SK-MEL-5 (cell line): ENCODE measurements around the gene CDKN2AIP. TPM values are rescaled to one million over a fixed set of nuclear protein-coding genes. Genes with fewer than 3 reads are reported as not detected.
"Not testable (repeated sequence)": the region's sequence is repeated elsewhere in the genome, so short reads cannot be mapped to it uniquely, and the experiment has no call there.

ENCODE experiments used
- DNase-seq: peaks from one replicate; pipeline ENCODE4 v3.0.0-alpha.2; 2016; ENCODE audit warnings: low read depth, low spot score
- in situ Hi-C: cut with HindIII; loops from 2 replicates; pipeline ENCODE4 v1.10.0; 2016; ENCODE audit warnings: low sequenced_read_pairs, high pct_unique_total_duplicates, low pct_unique_long_range_greater_than_20kb
- total RNA-seq: library from RNA; depleted of rRNA; stranded (reverse); fragments of >200 nt; shearing (Covaris generic); gene quantifications from 2 replicates; pipeline ENCODE4 v1.2.3, GENCODE V29; 2014

CDKN2AIP gene
- total RNA-seq, 1 experiment from 2014 or later: 15.6 TPM

DNA sequence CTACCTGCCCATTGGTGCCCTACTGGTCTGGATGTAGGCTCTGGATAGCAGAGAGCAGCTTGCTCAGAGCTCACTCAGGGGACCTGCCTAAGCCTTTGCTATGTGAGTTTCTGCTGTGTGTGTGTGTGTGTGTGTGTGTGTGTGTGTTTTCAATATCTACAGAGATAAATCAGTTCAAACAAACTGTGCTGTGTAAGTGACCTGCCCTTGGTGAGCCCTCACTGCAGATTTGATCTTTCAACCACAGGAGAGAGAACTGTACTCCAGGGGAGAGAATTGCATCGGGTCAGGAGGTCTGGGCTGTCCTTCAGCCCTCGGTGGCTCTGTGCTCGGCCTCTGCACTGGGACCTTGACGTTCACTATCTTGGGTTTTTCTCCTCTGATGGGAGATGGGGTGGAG, 35.0 kb upstream of the CDKN2AIP start:
- no peak for DNase-seq
- in situ Hi-C loops: no loop called here

DNA sequence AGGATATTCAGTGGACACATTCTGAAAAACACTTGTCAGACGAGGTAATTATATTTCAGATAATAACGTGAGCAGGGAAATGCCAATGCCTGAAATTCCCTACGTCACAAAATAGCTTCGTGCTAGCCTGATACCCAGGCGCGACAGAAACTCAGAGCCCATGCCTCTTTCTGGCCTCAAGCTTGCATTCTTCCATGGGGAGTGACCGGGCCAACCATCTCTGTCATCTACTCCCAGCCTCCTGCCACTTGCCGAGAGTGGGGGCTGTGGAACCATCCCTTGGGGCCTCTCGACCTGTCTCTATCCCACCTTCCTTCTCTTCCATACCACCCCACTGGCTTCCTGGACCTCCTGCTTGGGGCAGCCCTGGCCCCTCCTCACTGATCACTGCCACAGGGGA, 34.5 kb upstream of the CDKN2AIP start:
- in situ Hi-C loops: no loop called here
- DNase-seq: no peak

DNA sequence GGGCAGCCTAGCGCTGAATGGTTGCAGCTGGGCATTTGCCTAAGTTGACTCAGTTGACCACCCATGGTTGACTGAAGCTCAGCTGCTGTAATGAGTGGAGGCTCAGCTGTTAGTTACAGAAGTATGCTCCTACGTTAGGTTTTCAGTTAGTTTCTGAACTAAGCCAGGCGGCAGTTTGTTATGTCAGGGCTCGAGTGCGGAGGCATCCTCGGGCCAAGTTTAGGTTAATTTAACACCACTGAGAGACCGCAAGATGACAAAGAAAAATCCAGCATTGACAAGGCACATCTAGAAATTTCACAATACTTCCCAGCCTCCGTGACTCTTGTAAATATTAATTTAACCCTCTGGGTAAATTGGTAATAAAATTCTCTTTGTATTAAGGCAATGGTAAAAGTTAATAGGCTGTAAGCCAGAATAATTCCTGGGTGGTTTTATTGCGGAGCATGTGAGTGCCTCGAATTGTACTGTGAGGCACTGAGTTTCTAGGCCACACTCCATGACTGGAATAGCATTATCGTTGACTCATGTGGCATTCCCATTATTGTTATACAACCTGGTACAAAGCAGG, 33.1 kb upstream of the CDKN2AIP start:
- in situ Hi-C loops: no loop called here
- no peak for DNase-seq

DNA sequence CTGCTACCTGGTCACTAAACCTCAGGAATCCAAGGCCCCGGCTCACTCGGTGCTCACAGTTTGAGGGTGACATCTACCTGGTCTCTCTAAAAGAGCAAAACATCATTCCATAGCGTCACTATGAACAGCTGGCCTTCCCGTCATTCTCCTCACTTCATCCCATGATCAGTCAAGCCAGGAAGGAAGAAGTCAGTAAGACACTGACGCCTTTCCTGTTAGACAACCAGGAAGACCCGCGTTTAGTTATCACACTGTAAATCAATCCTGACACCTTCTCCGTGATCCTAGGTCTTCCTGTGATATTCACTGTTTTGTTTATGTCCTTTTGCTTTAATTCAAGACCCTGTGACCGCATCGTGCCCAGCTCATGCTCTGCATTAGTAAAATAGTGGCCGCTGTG, 31.6 kb upstream of the CDKN2AIP start:
- DNase-seq: no peak
- in situ Hi-C loops: no loop called here

DNA sequence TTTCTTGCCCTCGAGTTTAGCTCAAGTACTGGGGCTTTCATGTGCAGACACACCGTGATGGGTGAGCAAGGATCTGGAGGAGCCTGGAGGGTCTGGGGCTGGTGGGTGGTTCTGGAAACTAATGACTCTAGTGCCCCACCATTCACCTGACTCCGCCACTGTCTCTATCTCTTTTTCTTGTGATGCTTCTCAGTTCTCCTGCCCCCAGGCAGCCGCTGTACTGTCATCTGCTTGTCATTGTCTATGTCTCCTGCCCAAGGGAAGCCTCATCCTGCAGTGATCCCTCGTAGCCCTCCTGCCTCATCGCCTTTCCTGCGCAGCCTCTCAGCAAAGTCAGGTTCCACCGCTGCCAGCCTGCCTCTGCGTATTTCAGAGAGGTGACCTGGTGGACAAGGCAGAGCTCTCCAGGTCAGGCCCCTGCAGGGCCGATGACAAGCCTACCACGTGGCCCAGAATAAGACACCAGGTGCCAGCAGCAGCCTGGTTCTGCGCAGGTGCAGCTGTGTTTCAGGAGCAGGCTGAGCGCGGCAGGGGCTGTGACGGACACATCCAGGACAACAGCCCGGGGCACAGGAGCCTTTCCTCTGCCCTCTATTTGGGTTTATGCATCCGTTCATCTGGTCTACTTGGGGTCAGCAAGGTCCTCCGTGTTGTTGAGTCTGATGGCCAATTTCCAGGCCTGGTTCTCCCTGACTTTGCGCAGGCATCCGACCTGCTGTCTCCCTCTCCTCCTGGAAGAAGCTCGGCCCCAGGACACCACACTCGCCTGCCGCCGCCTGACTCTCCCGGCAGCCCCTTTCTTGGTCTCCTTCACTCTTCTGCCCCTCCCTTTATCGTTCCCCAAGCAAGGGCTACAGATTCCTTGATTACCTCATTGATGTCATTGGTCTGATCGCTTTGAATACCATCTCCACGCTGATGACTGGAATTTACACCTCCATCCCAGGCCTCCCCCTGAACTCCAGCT, 30.9 kb upstream of the CDKN2AIP start:
- no peak for DNase-seq
- in situ Hi-C loops: no loop called here

DNA sequence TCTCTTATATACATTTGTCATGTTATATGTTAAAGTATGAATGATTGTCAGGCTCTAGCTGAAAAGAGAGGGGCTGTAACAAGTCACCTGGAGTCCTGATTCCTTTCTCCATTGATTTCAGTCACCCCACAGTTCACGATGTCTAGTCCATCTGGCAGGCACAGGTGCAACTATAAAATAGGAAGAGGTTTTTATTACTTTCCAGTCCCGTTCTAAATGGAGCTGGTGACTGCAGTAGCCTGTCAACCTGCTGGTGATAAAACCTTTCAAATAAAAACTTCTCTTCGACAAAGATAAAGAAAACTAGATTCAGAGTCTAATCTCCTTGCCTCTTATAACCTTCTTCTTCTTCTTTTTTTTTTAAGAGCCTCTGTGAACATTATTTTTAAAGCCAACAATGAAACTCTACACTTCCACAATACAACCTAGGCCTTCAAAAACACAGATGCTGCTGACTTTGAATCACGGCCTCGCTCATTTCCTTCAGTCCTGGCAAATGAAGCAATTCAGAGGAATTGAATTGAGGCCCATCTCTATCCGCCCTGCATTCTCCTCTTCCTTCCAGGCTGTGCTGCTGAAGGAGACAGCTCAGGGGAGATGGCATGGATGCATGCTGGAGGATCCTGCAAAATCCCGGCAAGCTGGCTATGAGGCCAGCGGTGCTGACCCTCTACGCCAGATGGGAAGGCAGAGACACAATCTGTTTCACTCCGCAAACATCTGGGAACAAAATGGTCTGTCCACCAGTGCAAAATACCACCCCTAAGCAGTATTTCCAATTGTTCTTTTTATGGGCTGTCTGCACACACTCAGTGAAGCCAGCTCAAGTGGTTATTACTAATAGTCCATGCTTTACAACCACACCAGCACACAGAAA, 27.3 kb upstream of the CDKN2AIP start:
- no peak for DNase-seq
- in situ Hi-C loops: no loop called here

DNA sequence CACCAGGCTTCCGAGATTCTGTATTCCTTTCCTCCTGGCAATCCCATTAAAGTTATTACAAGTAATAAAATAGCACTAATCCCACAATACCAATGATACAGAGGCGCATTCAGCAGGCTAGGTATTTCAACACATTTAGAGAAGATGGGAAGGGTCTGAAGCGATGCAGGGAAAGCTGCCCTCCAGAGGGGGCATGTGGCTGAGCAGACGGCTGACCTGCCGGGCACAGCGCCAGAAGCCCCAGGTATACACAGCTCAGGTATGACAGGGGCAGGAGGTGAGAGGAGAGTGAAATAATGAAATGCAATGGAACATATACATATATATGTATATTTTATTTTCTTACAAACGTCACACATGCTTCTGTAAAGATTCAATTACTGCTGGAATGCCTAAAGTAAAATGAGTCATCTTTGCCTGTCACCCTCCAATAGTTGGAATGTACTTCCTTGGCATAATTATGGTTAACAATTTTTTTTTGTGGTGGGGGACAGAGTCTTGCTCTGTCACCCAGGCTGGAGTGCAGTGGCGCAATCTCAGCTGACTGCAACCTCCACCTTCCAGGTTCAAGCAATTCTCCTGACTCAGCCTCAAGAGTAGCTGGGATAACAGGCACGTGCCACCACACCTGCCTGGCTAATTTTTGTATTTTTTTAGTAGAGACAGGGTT, 21.3 kb upstream of the CDKN2AIP start:
- DNase-seq: no peak
- in situ Hi-C loops: no loop called here

DNA sequence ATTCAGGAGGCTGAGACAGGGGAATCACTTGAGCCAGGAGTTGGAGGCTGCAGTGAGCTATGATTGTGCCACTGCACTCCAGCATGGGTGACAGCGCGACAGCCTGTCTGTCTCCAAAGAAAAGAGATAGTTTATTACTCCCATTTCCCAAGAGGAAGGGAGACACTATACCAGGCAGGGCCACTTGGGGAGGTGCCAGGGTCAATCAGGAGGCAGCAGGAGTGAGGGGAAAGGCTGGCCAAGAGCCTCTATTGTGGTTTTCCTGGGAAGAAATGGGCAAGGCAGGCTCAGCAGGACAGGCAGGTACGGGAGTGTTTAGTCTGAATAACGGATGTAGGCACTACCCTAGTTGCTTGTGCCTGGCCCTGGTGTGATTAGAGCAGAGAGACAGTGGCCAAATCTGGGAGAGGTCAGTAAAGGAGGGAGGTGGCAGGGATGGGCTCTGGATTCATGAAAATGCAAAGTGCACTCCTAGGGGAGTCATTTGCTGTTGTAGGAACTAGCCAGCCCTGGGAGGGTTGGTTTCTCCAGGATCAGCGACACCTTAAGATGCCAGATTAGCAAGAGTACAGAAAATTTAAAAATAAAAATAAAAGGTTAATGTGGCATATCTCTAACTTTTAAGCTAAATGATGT, 20.2 kb upstream of the CDKN2AIP start:
- no peak for DNase-seq
- in situ Hi-C loops: no loop called here

DNA sequence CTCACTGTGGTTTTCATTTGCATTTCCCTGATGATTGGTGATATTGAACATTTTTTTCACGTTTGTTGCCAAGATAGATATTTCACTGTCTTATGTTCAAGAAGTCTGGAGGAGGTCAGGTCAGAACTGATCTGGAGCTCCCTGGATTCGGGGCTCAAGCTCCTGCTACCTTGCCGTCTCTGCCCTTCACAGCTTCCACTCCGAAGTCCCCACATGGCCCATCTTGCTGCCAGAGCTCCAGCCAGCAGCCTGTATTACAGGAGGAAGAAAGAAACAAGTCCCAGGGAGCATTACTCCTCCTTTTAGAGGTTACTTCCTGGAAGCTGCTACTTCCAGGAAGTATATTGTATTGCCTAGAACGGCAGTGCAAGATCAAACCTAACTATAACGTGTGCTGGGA, 17.9 kb upstream of the CDKN2AIP start:
- in situ Hi-C loops: no loop called here
- no peak for DNase-seq

DNA sequence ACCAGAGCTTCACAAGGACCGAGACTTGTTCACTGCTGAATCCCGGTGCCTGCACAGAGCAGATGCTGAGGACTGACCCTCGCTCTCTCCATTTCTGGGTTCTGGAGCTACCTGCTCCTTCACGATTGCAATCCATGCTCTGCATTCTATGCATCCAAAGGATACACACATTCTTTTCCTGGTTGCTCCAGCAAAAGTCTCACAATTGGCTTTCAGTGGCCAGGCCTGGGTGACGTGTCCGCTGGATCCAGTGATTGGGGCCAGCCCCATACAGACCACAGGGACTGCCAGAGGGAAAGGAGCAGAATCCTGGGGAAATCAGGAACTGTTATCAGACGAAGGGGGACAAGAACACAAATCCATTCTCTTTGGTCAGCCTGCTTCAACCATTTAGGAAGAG, 14.9 kb upstream of the CDKN2AIP start:
- DNase-seq: no peak
- in situ Hi-C loops: no loop called here

DNA sequence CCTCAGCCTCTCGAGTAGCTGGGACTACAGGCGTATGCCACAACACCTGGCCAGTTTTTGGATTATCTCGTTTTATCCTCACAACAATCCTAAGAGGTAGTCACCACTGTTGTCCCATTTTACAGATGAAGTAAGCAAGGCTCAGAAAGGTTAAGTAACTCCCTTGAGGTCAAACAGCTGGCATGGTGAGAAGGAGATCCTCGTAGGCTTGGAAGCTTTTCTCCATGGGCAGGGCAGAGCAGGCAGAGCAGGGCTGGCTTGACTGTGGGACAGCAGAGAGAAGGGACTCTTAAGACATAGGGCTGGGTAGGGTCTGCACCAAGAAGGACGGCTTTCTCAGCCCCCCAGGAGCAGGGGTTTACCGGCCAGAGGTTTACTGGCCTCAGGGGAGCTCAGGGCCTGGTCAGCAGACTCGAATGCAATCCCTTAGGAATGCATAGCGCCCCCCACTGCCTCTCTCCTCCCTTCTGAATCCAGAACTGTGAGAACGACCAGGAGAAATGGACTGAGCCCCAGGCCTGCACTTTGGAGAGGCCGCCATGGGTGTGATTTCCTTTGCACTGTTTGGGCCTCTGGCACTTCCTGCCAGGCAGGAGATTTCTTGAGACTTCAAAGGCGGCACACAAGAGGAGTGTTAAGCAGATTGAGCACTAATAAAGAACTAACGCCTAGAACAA, 14.0 kb upstream of the CDKN2AIP start:
- DNase-seq: peak; percentile 36
- in situ Hi-C loops: no loop called here

DNA sequence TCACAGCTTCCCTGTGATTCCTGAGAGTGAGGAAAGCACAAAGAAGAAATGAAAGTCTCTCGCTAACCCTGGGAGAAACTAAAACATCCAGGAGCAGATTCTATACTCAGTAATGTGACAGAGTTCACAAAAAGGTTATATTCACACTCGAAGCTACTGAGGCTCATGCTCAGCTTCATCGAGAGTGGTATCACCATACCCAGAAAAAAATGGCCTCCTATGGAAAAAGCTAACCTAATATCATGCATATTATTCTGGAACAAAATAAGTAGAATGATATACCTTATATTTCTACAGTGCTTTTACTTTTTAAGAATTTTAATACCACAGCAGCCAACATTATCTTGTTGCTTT, 13.5 kb upstream of the CDKN2AIP start:
- no peak for DNase-seq
- in situ Hi-C loops: no loop called here

DNA sequence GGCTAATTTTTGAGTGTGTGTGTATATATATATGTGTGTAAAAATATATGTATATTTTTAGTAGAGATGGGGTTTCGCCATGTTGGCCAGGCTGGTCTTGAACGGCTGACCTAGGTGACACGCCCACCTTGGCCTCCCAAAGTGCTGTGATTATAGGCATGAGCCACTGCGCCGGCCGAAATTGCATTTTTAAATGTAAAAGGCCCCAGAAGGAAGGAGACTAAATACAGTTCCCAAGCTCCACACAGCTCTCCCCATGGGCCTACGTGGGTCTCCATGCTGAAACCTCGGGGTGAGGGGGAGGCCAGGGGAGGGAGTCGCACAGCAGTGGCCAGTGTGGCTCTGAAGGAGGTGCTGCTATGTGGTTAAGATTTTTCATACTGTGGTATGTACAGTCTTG, 12.8 kb upstream of the CDKN2AIP start:
- in situ Hi-C loops: no loop called here
- DNase-seq: no peak

DNA sequence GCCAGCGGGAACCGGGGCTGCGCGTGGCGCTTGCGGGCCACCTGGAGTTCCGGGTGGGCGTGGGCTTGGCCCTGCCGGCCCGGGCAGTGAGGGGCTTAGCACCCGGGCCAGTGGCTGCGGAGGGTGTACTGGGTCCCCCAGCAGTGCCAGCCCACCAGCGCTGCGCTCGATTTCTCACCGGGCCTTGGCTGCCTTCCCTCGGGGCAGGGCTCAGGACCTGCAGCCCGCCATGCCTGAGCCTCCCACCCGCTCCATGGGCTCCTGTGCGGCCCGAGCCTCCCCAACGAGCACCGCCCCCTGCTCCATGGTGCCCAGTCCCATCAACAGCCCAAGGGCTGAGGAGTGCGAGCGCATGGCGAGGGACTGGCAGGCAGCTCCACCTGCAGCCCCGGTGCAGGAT, 11.3 kb upstream of the CDKN2AIP start:
- in situ Hi-C loops, DNase-seq: not testable (repeated sequence)

DNA sequence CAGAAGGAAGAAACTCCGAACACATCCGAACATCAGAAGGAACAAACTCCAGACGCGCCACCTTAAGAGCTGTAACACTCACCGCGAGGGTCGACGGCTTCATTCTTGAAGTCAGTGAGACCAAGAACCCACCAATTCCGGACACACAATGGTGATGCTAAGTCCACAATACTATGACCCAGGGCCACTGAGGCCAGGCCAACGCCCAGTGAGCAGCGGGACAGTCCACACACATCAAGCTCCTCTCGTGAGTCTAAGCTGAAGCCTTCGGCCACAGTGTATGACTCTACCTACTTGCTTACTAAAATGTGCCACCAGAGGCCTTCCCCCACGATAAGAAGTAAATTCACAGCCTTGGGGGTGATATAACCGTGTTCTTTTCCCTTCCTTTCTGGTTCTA, 10.2 kb upstream of the CDKN2AIP start:
- in situ Hi-C loops: no loop called here
- DNase-seq: no peak

DNA sequence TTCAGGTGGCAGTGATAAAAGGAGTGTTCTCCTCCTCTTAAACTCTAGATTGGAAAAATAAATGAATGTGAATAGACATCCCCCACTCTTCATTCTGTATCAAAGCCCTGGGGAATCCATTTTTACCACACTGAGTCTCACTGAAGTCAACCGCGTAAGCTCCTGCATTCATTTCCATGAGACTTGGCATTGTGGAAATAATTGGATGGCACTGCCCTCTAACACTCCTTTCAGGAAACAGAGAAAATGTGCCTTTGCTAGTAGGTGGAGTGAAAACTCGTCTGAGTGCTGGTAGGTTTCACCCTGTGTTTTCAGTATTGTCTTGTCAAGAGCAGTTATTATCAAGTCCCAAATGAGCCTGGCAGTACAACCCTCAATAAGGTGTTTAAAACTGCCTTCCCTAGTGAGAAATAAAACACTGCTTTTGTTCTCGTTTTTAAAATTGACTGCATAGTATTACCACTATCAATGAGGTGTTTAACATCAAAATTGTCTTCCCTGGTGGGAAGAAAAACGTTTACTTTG, 9.7 kb upstream of the CDKN2AIP start:
- in situ Hi-C loops: no loop called here
- DNase-seq: no peak

DNA sequence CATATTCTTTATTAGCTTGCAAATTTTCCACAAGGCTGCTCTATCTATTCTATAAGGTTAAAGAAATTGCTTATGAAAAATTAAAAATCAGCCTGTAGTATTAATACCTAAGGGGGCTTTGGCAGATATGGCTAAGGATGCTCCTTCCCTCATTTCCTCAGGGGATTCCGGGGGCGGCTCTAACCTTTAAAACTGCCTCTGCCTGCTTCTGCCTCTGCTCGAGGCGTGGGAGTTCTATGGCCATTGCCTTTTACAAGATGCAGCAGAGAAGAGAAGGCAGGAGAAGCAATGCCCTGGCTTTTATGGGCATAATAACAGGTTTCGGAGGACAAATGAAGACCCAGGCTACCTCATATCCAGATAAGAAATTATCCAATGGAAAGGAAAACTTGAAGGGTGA, 8.6 kb upstream of the CDKN2AIP start:
- in situ Hi-C loops: no loop called here
- no peak for DNase-seq
